ENCODE data around the gene TYROBP.
"Not testable (repeated sequence)": the region's sequence is repeated elsewhere in the genome, so short reads cannot be mapped to it uniquely, and the experiment has no call there.

The TYROBP gene

GRCh38 chr19:35898499-35898809 lies 9.6 kb downstream of the TYROBP start:
- no peak for DNase-seq

- DNase-seq = no peak
These were observed 10.2 kb downstream of the TYROBP start for GRCh38 chr19:35897706-35898451.

- DNase-seq = no peak
These were observed 11.5 kb downstream of the TYROBP start for GRCh38 chr19:35896643-35897040.

GRCh38 chr19:35895911-35896642 lies 12.0 kb downstream of the TYROBP start:
- DNase-seq = no peak

GRCh38 chr19:35894342-35894741 lies 13.8 kb downstream of the TYROBP start:
- DNase-seq = no peak

GRCh38 chr19:35891819-35892218 lies 16.3 kb downstream of the TYROBP start:
- not testable (repeated sequence) for DNase-seq

GRCh38 chr19:35890113-35890650 lies 17.9 kb downstream of the TYROBP start:
- DNase-seq = no peak

- no peak for DNase-seq
These were observed 18.6 kb downstream of the TYROBP start for GRCh38 chr19:35889370-35890112.

GRCh38 chr19:35888398-35888797 lies 19.7 kb downstream of the TYROBP start:
- no peak for DNase-seq

GRCh38 chr19:35887197-35887596 lies 20.9 kb downstream of the TYROBP start:
- no peak for DNase-seq

GRCh38 chr19:35885904-35886303 lies 22.2 kb downstream of the TYROBP start:
- no peak for DNase-seq

- no peak for DNase-seq
These were observed 22.8 kb downstream of the TYROBP start for GRCh38 chr19:35885225-35885738.

- DNase-seq = no peak
These were observed 24.2 kb downstream of the TYROBP start for GRCh38 chr19:35883882-35884281.

- DNase-seq = peak; percentile 75
These were observed 25.8 kb downstream of the TYROBP start for GRCh38 chr19:35882114-35882832.

GRCh38 chr19:35879770-35880317 lies 28.3 kb downstream of the TYROBP start:
- peak; percentile 86 for DNase-seq

- DNase-seq = no peak
These were observed 29.0 kb downstream of the TYROBP start for GRCh38 chr19:35879068-35879467.

GRCh38 chr19:35874392-35874930 lies 33.6 kb downstream of the TYROBP start:
- DNase-seq = no peak

- no peak for DNase-seq
These were observed 35.9 kb downstream of the TYROBP start for GRCh38 chr19:35872180-35872579.

- no peak for DNase-seq
These were observed 36.5 kb downstream of the TYROBP start for GRCh38 chr19:35871611-35872010.

- DNase-seq = no peak
These were observed 37.3 kb downstream of the TYROBP start for GRCh38 chr19:35870798-35871197.

GRCh38 chr19:35870124-35870736 lies 37.9 kb downstream of the TYROBP start:
- DNase-seq = peak; percentile 40

Data from fibroblast of skin of right biceps (primary cell).